ENCODE results near the gene CRYBB3. TPM values are rescaled to one million over a fixed set of nuclear protein-coding genes. Genes with fewer than 3 reads are reported as not detected.

The CRYBB3 gene
- total and polyA plus RNA-seq, 10 of the 15 experiments (the other 5 are each of a cell fraction or from before 2014, with no cell fraction given) = 0.26 TPM; not detected in 9

- intact Hi-C loops (cut with micrococcal nuclease; ENCODE audit: unreplicated experiment) = no loop called here
- H3K36me3 ChIP-seq (ENCODE audit: control insufficient read depth in 2 of 2, insufficient read depth in 2 of 2, low read length in 1 of 2) = no peaks in the 10 kb centered on the region
- DNase-seq (ENCODE audit: low read depth, low spot score) = no peak
- ATAC-seq = no peak
- H3K4me2 ChIP-seq (ENCODE audit: control insufficient read depth, insufficient read depth) = no peak overlapping the region
- ChIA-PET RAD21 (ENCODE audit: unreplicated experiment) (no interaction called here), CTCF (no interaction called here), POLR2A (interaction anchor here (0.9 kb wide), 1 partner anchor 321 kb away, joined by 7 read pairs; no protein-coding TSS in a partner anchor), SMC1A (ENCODE audit: uncharacterized antibody, unreplicated experiment) (no interaction called here)
- WGBS (ENCODE audit: insufficient coverage, insufficient replicate concordance, low lambda C conversion rate, missing lambda C conversion rate) = 30% methylated on average over 10 of the region's 10 CpGs
- H3K79me2 ChIP-seq (ENCODE audit: control insufficient read depth, insufficient read depth, low read length) = no peaks in the 10 kb centered on the region
- no TSS peak for BruUV-seq (replicated peaks)
- no peak overlapping the region for H3K27ac ChIP-seq (ENCODE audit: control insufficient read depth, insufficient read depth)
- no peak overlapping the region for H3K9ac ChIP-seq (ENCODE audit: control insufficient read depth, insufficient read depth, low read length)
- H3K4me1 ChIP-seq (ENCODE audit: control insufficient read depth, insufficient read depth, low read length) = no peaks in the 10 kb centered on the region
- no peak for FAIRE-seq
- in situ Hi-C loops (cut with MboI) = no loop called here
- H2AFZ ChIP-seq (ENCODE audit: control insufficient read depth, low read depth, low read length) = no peak overlapping the region
- H3K4me3 ChIP-seq = no peak overlapping the region
- H4K20me1 ChIP-seq (ENCODE audit: control insufficient read depth, insufficient read depth) = no peaks in the 10 kb centered on the region
- H3K9me3 ChIP-seq (replicated peaks; ENCODE audit: control insufficient read depth, insufficient read depth, low read length) = no peaks in the 10 kb centered on the region; the same call in 2 of the 3 replicates
- no peaks in the 10 kb centered on the region for H3K27me3 ChIP-seq (replicated peaks in 1 of 2; ENCODE audit: control insufficient read depth in 2 of 2, insufficient read depth in 2 of 2, low read length in 1 of 2)
- TF ChIP-seq NFYB (IDR thresholded peaks at IDR 0.05; ENCODE audit: insufficient read depth, low read depth, low read length) (no peak), RCOR1 (conservative IDR thresholded peaks at IDR 0.05; ENCODE audit: low read depth, low read length) (no peak), CREM (IDR thresholded peaks at IDR 0.05; ENCODE audit: low read depth) (no peak), REST (IDR thresholded peaks at IDR 0.05; ENCODE audit: low read depth, low read length) (no peak), FOXM1 (IDR thresholded peaks at IDR 0.05; ENCODE audit: low read depth, low read length) (no peak), TBL1XR1 (IDR thresholded peaks at IDR 0.05; ENCODE audit: low read depth, low read length) (no peak), RFX5 (IDR thresholded peaks at IDR 0.05; ENCODE audit: low read depth, low read length) (no peak), HSF1 (IDR thresholded peaks at IDR 0.05; ENCODE audit: low read depth, low read length) (no peak), MEF2A (IDR thresholded peaks at IDR 0.05; ENCODE audit: insufficient read depth, low read depth, low read length) (no peak), SMAD5 (IDR thresholded peaks at IDR 0.05; ENCODE audit: low read depth) (no peak), POLR2AphosphoS5 (IDR thresholded peaks at IDR 0.05; ENCODE audit: low read length) (no peak), EZH2 (IDR thresholded peaks at IDR 0.05; ENCODE audit: borderline replicate concordance, control insufficient read depth, low read depth, low read length) (no peak), IKZF1 (conservative IDR thresholded peaks at IDR 0.05) (no peak), ZNF274 (IDR thresholded peaks at IDR 0.05; ENCODE audit: insufficient read depth, insufficient read length) (no peak), IKZF2 (IDR thresholded peaks at IDR 0.05) (no peak)
- TF ChIP-seq, protein P1, sequence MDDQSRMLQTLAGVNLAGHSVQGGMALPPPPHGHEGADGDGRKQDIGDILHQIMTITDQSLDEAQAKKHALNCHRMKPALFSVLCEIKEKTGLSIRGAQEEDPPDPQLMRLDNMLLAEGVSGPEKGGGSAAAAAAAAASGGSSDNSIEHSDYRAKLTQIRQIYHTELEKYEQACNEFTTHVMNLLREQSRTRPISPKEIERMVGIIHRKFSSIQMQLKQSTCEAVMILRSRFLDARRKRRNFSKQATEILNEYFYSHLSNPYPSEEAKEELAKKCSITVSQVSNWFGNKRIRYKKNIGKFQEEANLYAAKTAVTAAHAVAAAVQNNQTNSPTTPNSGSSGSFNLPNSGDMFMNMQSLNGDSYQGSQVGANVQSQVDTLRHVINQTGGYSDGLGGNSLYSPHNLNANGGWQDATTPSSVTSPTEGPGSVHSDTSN (IDR thresholded peaks at IDR 0.05; ENCODE audit: insufficient replicate concordance, low read depth, low read length) = no peak
- TF ChIP-seq, protein P2, sequence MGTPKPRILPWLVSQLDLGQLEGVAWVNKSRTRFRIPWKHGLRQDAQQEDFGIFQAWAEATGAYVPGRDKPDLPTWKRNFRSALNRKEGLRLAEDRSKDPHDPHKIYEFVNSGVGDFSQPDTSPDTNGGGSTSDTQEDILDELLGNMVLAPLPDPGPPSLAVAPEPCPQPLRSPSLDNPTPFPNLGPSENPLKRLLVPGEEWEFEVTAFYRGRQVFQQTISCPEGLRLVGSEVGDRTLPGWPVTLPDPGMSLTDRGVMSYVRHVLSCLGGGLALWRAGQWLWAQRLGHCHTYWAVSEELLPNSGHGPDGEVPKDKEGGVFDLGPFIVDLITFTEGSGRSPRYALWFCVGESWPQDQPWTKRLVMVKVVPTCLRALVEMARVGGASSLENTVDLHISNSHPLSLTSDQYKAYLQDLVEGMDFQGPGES (IDR thresholded peaks at IDR 0.05) = no peak
These were observed 17.2 kb upstream of the CRYBB3 start for GRCh38 chr22:25182131-25183110.

Measured in GM12878 (cell line).